Astrocyte (in vitro differentiated cells and primary cell): Measurements from ENCODE around the gene WASF1.

Experiments
- EZH2 ChIP-seq: IDR thresholded peaks from 2 replicates; pipeline ENCODE4 v1.6.1; 2012; ENCODE audit warnings: mild to moderate bottlenecking, low read length, inconsistent platforms; ENCODE audit not compliant: insufficient read depth
- TF ChIP-seq, protein P1 (sequence below): IDR thresholded peaks from 2 replicates; pipeline ENCODE4 v1.5.1; 2011; ENCODE audit warnings: low read depth, mild to moderate bottlenecking, inconsistent platforms, low read length, moderate library complexity; ENCODE audit not compliant: insufficient read depth

DNA sequence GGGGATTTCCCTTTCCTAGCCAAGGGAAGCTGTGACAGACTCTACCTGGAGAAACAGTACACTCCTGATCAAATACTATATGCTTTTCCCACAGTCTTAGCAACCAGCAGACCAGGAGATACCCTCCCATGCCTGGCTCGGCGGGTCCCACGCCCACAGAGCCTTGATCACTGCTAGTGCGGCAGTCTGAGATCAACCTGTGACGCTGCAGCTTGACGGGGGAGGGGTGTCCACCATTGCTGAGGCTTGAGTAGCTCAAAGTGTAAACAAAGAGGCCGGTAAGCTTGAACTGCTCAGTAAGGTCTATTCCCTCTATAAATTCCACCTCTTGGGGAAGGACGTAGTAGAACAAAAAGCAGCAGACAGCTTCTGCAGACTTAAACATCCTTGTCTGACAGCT, 63.2 kb downstream of the WASF1 start:
- TF ChIP-seq, protein P1, sequence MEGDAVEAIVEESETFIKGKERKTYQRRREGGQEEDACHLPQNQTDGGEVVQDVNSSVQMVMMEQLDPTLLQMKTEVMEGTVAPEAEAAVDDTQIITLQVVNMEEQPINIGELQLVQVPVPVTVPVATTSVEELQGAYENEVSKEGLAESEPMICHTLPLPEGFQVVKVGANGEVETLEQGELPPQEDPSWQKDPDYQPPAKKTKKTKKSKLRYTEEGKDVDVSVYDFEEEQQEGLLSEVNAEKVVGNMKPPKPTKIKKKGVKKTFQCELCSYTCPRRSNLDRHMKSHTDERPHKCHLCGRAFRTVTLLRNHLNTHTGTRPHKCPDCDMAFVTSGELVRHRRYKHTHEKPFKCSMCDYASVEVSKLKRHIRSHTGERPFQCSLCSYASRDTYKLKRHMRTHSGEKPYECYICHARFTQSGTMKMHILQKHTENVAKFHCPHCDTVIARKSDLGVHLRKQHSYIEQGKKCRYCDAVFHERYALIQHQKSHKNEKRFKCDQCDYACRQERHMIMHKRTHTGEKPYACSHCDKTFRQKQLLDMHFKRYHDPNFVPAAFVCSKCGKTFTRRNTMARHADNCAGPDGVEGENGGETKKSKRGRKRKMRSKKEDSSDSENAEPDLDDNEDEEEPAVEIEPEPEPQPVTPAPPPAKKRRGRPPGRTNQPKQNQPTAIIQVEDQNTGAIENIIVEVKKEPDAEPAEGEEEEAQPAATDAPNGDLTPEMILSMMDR = no peak
- no peak for TF ChIP-seq EZH2
